HG03139 (cell line): ENCODE measurements around the gene ADARB1.

ENCODE experiments used
- ATAC-seq: cut with Tn5 transposase; IDR thresholded peaks from one replicate; pipeline ENCODE4 v1.9.1; 2021; ENCODE audit not compliant: unreplicated experiment

ADARB1 gene

GRCh38 chr21:45220714-45221490 is 146.5 kb downstream of the ADARB1 start:
- no peak for ATAC-seq

- no peak for ATAC-seq
Measured at GRCh38 chr21:45222001-45222400, 147.6 kb downstream of the ADARB1 start.

DNA sequence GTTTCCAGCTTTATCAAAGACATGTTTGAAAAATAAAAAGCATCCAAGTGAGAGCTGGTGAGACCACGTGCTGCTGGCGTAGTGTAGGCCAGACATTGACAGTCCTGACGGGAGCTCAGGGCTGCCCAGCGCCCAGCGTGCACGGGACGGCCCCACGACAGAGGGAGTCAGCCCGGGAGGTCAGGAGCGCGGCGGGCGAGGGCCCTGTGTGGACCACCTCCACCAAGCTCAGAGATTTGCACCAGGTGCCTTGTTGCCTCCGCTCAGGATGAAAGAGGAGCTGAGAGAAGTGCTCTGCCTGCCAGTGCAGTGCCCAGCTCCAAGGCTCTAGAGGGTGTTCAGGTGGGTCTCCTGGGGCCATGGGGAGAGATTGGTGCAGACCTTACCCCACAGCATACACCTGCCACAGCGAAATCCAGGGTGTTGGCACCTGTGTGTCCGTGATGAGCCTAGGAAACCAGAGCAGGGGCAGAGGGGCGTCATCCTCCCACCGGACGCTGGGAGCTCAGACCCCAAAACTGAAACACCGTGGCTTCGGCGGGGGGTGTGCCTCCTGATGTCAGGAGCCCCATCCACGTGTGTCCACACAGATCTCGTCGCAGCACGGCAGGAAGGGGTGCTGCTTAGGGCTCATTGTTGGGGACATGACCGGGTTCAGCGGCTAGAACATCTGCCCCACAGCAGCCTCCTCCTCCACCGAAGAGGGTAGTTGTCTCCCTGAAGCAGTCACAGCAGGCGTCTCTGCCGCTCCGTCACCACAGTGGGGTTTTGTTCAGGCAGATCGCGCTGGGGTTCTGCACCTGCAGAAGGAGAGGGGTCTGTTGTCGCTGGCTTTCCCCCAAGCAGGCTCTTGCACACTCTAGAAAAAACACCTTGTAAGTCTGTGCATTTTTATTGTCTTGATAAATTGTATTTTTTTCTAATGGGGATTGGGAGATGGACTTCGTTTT is 149.1 kb downstream of the ADARB1 start:
- ATAC-seq: no peak

DNA sequence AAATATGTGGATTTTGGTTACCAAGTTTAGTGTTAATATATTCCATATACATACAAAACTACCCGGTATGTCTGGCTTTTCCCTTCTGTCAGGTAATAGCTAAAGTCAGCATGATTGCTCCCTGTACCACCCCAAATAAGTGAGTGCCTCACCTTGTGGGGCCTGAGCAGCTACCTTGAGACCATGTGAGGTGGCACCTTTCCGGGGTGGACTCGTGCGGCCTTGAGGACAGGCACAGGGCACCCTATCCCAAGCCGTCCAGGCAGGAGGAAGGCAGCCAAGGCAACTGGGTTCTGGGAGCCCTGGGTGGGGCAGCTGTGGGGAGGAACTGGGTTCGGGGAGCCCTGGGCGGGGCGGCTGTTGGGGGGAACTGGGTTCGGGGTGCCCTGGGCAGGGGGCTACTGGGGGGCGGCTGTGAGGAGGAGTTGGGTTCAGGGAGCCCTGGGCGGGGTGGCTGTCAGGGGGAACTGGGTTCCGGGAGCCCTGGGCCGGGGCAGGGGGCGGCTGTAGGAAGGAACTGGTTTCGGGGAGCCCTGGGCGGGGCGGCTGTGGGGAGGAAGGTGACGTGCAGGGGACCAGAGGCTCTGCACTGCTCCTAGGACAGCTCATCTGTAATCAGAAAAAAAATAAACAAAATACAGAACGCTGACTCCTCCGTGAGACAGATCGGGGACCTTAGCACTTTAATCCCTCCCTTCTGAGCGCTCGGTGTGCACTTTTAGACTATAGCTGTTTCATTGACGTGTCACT is 150.0 kb downstream of the ADARB1 start:
- ATAC-seq: no peak

- ATAC-seq: no peak
Measured at GRCh38 chr21:45225041-45225740, 150.8 kb downstream of the ADARB1 start.

DNA sequence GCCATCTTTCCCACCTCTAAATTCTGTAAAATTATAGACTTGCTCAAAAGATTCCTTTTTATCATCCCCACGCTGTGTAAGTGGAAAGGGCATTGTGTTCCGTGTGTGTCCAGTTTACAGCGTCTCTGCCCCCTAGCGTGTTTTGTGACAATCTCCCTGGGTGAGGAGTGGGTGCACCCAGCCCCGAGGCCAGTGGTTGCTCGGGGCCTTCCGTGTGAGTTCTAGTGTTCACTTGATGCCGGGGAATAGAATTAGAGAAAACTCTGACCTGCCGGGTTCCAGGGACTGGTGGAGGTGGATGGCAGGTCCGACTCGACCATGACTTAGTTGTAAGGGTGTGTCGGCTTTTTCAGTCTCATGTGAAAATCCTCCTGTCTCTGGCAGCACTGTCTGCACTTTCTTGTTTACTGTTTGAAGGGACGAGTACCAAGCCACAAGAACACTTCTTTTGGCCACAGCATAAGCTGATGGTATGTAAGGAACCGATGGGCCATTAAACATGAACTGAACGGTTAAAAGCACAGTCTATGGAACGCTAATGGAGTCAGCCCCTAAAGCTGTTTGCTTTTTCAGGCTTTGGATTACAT is 151.5 kb downstream of the ADARB1 start:
- ATAC-seq: no peak

DNA sequence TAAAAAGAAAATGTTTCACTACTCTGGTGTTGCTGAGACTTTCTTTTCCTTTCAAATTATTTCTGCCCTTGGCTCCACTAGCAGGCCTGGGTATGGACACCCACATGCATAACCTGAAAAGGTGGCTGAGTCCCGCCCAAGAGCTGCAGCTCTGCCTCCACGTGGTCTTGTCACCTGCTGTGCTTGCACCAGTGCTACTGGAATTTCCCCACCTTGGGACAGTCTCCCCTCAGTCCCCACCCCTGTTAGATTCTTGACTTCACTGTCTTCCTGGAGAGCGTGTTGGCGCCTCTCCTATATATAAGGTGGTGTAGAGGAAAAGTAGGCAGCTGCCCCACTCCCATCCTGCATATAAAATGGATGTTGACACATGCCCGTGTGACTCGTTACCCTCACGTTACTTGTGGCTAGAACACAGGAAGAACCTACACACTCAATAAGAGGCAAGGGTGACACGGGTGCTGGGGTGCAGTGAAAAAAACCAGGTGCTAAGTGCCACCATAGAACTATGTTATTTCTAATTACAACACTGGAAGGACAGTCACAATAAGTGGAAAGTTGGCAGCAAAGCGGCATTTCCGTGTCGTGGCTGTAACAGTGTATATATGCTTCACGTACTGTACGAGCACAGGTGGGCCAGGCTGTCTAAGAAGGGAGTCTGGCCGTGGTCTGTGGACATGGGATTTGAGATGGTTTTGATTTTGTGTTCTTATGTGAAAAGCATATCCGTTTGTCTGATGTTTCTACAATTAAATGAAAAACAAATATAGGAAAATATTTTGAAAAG is 152.4 kb downstream of the ADARB1 start:
- ATAC-seq: no peak

DNA sequence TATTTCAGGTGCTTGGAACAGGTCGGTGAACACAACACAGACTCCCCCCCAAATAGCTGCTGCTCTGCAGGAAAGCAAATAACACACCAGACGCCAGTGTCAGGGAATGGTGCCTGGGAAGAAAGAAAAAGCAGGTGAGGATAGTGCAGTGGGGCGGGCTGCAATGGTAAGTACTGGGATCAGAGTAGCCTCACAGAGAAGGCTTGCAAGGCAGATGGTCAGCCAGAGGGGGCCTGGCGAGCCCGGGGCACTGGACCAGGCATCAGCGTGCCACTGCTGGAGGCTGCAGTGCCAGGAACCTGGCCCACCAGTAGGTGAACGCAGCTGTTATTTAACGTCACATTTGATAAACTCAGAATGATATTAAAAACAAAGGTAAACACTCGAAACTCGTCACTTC is 153.4 kb downstream of the ADARB1 start:
- ATAC-seq: no peak

DNA sequence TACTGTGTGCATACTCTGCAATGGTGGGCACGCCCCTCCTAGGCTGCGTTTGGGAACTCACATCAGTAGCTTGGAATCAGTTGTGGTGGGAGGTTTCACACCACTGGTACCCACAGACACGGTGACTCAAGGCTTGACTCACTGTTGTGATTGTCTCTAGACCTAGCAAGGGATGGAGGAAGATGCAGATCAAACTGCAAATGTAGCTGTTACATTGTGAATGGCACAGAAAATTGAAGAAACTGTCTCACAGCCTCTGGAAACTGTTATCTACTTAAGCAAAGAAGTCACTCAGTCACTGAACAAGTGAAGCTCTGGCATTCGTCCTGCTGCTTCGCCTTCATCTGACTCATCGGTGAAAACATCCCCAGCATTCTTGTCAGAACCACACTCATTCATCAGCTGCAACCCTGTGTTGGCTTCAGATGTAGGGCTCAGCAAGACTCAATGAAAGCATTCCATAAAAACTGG is 153.8 kb downstream of the ADARB1 start:
- ATAC-seq: no peak

GRCh38 chr21:45228656-45229240 is 154.4 kb downstream of the ADARB1 start:
- ATAC-seq: no peak

- no peak for ATAC-seq
Measured at GRCh38 chr21:45231705-45232104, 157.3 kb downstream of the ADARB1 start.

GRCh38 chr21:45234127-45234526 is 159.7 kb downstream of the ADARB1 start:
- ATAC-seq: no peak

DNA sequence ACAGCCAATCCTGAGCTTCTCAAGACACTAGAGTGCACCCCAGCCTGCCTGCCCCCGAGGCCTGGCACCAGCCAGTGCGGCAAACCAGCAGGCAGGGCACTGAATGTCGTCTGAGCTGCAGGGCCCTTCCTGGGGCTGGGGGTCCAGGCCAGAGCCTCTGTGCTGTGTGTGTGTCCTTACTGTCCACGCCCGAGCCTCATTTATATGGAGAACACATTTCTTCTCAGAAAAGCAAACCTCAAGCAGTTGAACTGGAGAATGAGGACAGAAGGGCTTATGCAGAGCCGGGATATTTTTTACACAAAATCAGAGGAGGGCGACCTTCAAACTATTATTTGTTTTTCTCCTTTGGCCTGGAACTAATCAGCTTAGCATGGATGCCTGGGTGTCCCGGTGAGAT is 160.6 kb downstream of the ADARB1 start:
- ATAC-seq: no peak

DNA sequence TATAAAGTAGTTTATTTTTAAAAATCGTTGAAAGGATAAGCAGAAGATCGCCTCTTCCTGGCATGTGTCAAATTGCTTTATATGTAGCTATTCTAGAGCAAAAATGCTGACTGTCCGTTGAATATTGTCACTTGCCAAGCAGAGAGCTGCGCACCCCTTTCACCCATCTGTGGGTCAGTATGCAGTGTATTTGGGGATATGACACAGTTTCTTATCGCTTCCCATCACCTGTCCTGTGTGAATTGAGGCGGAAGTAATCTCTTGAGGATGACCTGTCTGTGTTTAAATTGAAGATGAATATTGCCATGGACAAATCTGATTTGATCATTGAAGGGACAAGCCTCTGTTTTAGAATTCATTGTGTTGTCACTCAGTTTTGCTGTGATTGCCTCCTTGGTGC is 161.1 kb downstream of the ADARB1 start:
- no peak for ATAC-seq

DNA sequence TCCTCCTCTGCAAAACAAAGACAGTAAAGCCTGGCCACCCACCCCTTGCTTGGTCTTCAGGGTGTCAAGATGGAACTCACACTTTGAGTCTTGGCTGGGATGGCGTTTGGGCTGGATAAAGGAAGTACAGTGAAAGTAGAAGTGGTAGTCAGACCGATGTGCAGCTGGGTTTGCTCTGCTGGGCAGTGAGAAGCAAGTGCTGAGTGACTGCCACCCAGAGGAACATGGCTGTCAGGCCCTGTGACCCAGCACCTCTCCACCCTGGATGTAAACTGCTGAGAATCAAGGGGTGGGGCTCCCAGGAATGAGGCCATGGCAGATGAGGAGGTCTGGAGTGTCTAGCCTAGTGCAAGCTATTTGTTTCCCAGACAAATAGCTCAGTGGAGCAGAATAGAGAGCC is 162.1 kb downstream of the ADARB1 start:
- no peak for ATAC-seq

DNA sequence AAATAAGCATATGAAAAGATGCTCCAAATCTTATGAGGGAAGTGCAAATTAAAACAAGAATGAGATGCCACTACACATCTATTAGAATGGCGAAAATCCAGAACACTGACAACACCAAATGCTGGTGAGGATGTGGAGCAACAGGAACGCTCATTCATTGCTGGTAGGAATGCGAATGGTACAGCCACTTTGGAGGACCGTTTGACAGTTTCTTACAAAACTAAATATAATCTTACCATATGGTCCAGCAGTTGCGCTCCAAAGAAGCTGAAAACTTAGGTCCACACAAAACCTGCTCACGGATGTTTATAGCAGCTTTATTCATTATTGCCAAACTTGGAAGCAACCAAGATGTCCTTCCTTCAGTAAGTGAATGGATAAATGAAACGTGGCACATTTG is 163.0 kb downstream of the ADARB1 start:
- no peak for ATAC-seq

DNA sequence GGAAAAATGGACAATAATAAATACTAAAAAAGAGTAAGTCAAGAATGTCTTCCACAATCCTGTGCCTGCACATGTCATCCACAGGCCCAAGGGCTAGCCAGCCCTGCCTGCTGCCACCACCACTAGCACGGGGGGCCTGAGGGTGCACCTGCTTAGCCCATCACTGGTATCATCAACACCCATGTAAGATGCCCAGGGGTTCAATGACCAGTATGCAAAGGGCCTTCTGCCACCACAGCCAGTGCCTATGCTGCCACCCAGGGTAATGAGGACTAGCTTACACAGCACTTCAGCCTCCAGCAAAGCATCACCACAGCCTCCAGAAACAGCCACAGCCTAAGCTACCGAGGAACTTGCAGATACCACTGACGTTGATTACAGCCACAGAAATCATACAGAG is 167.0 kb downstream of the ADARB1 start:
- ATAC-seq: no peak

DNA sequence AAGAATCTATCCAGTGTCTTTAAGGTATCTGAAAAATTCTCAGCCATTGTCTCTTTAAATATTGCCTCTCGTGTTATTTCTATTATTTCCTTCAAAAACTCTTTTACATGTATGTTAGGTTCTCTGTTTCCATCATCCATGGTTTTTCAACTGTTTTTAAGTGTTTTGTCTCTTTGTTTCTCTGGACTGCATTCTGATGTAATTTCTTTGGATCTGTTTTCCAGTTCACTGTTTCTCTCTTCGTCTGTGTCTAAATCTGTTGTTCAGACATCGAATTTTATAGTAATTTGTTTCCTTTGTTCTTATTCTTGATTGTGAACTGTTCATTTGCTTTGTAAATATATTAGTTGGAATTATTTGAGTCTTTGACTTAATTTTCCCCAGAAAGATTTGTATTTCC is 169.2 kb downstream of the ADARB1 start:
- ATAC-seq: no peak

- ATAC-seq: no peak
Measured at GRCh38 chr21:45244799-45245340, 170.5 kb downstream of the ADARB1 start.
